ENCODE data around the gene DNAJA1.
"Not testable (repeated sequence)": the region's sequence is repeated elsewhere in the genome, so short reads cannot be mapped to it uniquely, and the experiment has no call there.

- not testable (repeated sequence) for TF ChIP-seq CTCF (IDR thresholded peaks at IDR 0.05 in 2 of 3, conservative IDR thresholded peaks at IDR 0.05 in 1 of 3; ENCODE audit: borderline replicate concordance in 1 of 3, insufficient read depth in 1 of 3, low read depth in 2 of 3, low read length in 2 of 3); POLR2A (IDR thresholded peaks at IDR 0.05; ENCODE audit: borderline replicate concordance, extremely low read depth, insufficient read depth, insufficient read length); EZH2 (IDR thresholded peaks at IDR 0.05); MAX (IDR thresholded peaks at IDR 0.05); ATF3 (IDR thresholded peaks at IDR 0.05); POLR2AphosphoS5 (IDR thresholded peaks at IDR 0.05; ENCODE audit: low read depth, low read length)
Observed at GRCh38 chr9:33005335-33005734, 19.7 kb upstream of the DNAJA1 start.
